Measurements from ENCODE around the gene PRKCE.
"Not testable (repeated sequence)": the region's sequence is repeated elsewhere in the genome, so short reads cannot be mapped to it uniquely, and the experiment has no call there.

GRCh38 chr2:45890371-45890646, 238.8 kb downstream of the PRKCE start:
- TF ChIP-seq CTCF, POLR2A (IDR thresholded peaks at IDR 0.05): not testable (repeated sequence)
